H9 (cell line): ENCODE data around the gene OR2F1. TPM values are rescaled to one million over a fixed set of nuclear protein-coding genes. Genes with fewer than 3 reads are reported as not detected.

Experiments used
- DNase-seq: peaks from one replicate; pipeline ENCODE4 v3.0.0-alpha.2; 2017
- H2AFZ ChIP-seq: one replicate; pipeline ENCODE4 v1.6.1; 2013; ENCODE audit warnings: mild to moderate bottlenecking, low read length, control low read depth, moderate library complexity
- H2AK5ac ChIP-seq: 2 replicates; pipeline ENCODE4 v1.6.1; 2013; ENCODE audit warnings: low read length, control low read depth, mixed read lengths; ENCODE audit not compliant: insufficient read length
- H2BK120ac ChIP-seq: one replicate; pipeline ENCODE4 v1.6.1; 2013; ENCODE audit warnings: low read depth, mild to moderate bottlenecking, low read length, control low read depth, inconsistent platforms; ENCODE audit not compliant: poor library complexity, severe bottlenecking
- H2BK12ac ChIP-seq: 2 replicates; pipeline ENCODE4 v1.6.1; 2013; ENCODE audit warnings: low read length, control low read depth, mixed read lengths, low read depth; ENCODE audit not compliant: insufficient read length
- H2BK15ac ChIP-seq: 2 replicates; pipeline ENCODE4 v1.6.1; 2013; ENCODE audit warnings: low read depth, low read length, control low read depth
- H2BK20ac ChIP-seq: one replicate; pipeline ENCODE4 v1.6.1; 2013; ENCODE audit warnings: low read depth, mild to moderate bottlenecking, low read length, control low read depth, inconsistent platforms; ENCODE audit not compliant: poor library complexity, severe bottlenecking
- H2BK5ac ChIP-seq: 2 replicates; pipeline ENCODE4 v1.6.1; 2013; ENCODE audit warnings: low read length, control low read depth, mixed read lengths; ENCODE audit not compliant: insufficient read length
- H3K14ac ChIP-seq: 2 replicates; pipeline ENCODE4 v1.6.1; 2013; ENCODE audit warnings: low read length, control low read depth; ENCODE audit not compliant: insufficient read depth
- H3K18ac ChIP-seq: 2 replicates; pipeline ENCODE4 v1.6.1; 2013; ENCODE audit warnings: low read depth, mild to moderate bottlenecking, mixed read lengths, low read length, control low read depth; ENCODE audit not compliant: insufficient read length
- H3K23ac ChIP-seq: 2 replicates; pipeline ENCODE4 v1.6.1; 2013; ENCODE audit warnings: low read length, control low read depth, mixed read lengths, low read depth; ENCODE audit not compliant: insufficient read length
- H3K23me2 ChIP-seq: 2 replicates; pipeline ENCODE4 v1.6.1; 2013; ENCODE audit warnings: low read depth, mild to moderate bottlenecking, mixed read lengths, low read length, control low read depth; ENCODE audit not compliant: insufficient read length, poor library complexity, severe bottlenecking
- H3K27ac ChIP-seq: 2 replicates; pipeline ENCODE4 v1.5.1; 2013; ENCODE audit warnings: low read length, control low read depth, mixed read lengths, low read depth; ENCODE audit not compliant: insufficient read length
- H3K27me3 ChIP-seq: 2 replicates; pipeline ENCODE4 v1.6.1; 2013; ENCODE audit warnings: low read length, control low read depth, inconsistent platforms; ENCODE audit not compliant: insufficient read depth
- H3K4ac ChIP-seq: 2 replicates; pipeline ENCODE4 v1.6.1; 2013; ENCODE audit warnings: low read depth, mild to moderate bottlenecking, control low read depth, inconsistent platforms, low read length, moderate library complexity
- H3K4me1 ChIP-seq: 2 replicates; pipeline ENCODE4 v1.6.1; 2013; ENCODE audit warnings: low read length, control low read depth, inconsistent platforms; ENCODE audit not compliant: insufficient read depth
- H3K4me2 ChIP-seq: 2 replicates; pipeline ENCODE4 v1.6.1; 2013; ENCODE audit warnings: low read length, control low read depth, mixed read lengths; ENCODE audit not compliant: insufficient read length, insufficient read depth
- H3K56ac ChIP-seq: 2 replicates; pipeline ENCODE4 v1.6.1; 2013; ENCODE audit warnings: low read depth, mild to moderate bottlenecking, mixed read lengths, low read length, control low read depth; ENCODE audit not compliant: insufficient read length
- H3K79me1 ChIP-seq: 2 replicates; pipeline ENCODE4 v1.6.1; 2013; ENCODE audit warnings: low read depth, mild to moderate bottlenecking, moderate library complexity, low read length, control low read depth, inconsistent platforms; ENCODE audit not compliant: insufficient read depth, poor library complexity, severe bottlenecking
- H3K79me2 ChIP-seq: 2 replicates; pipeline ENCODE4 v1.6.1; 2013; ENCODE audit warnings: low read length, control low read depth, inconsistent platforms; ENCODE audit not compliant: insufficient read depth
- H3K9ac ChIP-seq: 2 replicates; pipeline ENCODE4 v1.6.1; 2013; ENCODE audit warnings: low read length, control low read depth, mixed read lengths; ENCODE audit not compliant: insufficient read length; ENCODE audit errors: extremely low read depth
- H3K9me3 ChIP-seq: one replicate; pipeline ENCODE4 v1.6.1; 2013; ENCODE audit warnings: low read depth, low read length, inconsistent platforms; ENCODE audit not compliant: control insufficient read depth
- H3T11ph ChIP-seq: one replicate; pipeline ENCODE4 v1.6.1; 2013; ENCODE audit warnings: mild to moderate bottlenecking, low read length, control low read depth, inconsistent platforms
- H4K20me1 ChIP-seq: one replicate; pipeline ENCODE4 v1.6.1; 2013; ENCODE audit not compliant: control insufficient read depth, insufficient read length, insufficient read depth
- H4K5ac ChIP-seq: 2 replicates; pipeline ENCODE4 v1.6.1; 2013; ENCODE audit warnings: low read depth, mild to moderate bottlenecking, mixed read lengths, low read length, control low read depth; ENCODE audit not compliant: insufficient read length
- H4K8ac ChIP-seq: replicated peaks from 2 replicates; pipeline ENCODE4 v1.6.1; 2013; ENCODE audit warnings: low read length, control low read depth, mixed read lengths, low read depth; ENCODE audit not compliant: insufficient read length
- H4K91ac ChIP-seq: 2 replicates; pipeline ENCODE4 v1.6.1; 2013; ENCODE audit warnings: low read depth, mild to moderate bottlenecking, moderate library complexity, mixed read lengths, low read length, control low read depth; ENCODE audit not compliant: insufficient read length
- H3K27ac Mint-ChIP-seq, 3 experiments: 2 replicates in 2 of 3; 3 replicates in 1 of 3; pipeline ENCODE4 v1.8.0; 2020 to 2021; ENCODE audit warnings: mixed read lengths in 3 of 3, mild to moderate bottlenecking in 1 of 3, moderate library complexity in 1 of 3
- H3K27me3 Mint-ChIP-seq: 2 replicates; pipeline ENCODE4 v1.8.0; 2021; ENCODE audit warnings: low read depth, mild to moderate bottlenecking, moderate library complexity, mixed read lengths
- H3K36me3 Mint-ChIP-seq, 3 experiments: 2 replicates in 2 of 3; 3 replicates in 1 of 3; pipeline ENCODE4 v1.8.0; 2020 to 2021; ENCODE audit warnings: low read depth in 3 of 3, mixed read lengths in 3 of 3; ENCODE audit not compliant: insufficient read depth in 1 of 3
- H3K4me1 Mint-ChIP-seq, 2 experiments: 2 replicates each; pipeline ENCODE4 v1.8.0; 2020; ENCODE audit warnings: mixed read lengths in 2 of 2
- H3K4me3 Mint-ChIP-seq, 2 experiments: 2 replicates in 1 of 2; 3 replicates in 1 of 2; pipeline ENCODE4 v1.8.0; 2020 to 2021; ENCODE audit warnings: mild to moderate bottlenecking in 2 of 2, mixed read lengths in 2 of 2, moderate library complexity in 1 of 2
- H3K9me3 Mint-ChIP-seq, 2 experiments: 2 replicates in 1 of 2; 3 replicates in 1 of 2; pipeline ENCODE4 v1.8.0; 2020; ENCODE audit warnings: mild to moderate bottlenecking in 2 of 2, mixed read lengths in 2 of 2, moderate library complexity in 1 of 2
- CTCF ChIP-seq: fragments of 200-600 bp; sonication (generic); conservative IDR thresholded peaks from 3 replicates; pipeline ENCODE4 v1.8.0; 2021; ENCODE audit warnings: antibody characterized with exemption, mild to moderate bottlenecking
- WGBS: extraction: QIAGEN DNeasy Blood & Tissue Kit; methylation state at CpG from one replicate; pipeline ENCODE4 v1.1.7; 2013; ENCODE audit warnings: missing lambda C conversion rate, low lambda C conversion rate, mixed read lengths; ENCODE audit not compliant: insufficient read length; ENCODE audit errors: extremely low coverage; 5-methylcytosine and 5-hydroxymethylcytosine counted together
- total RNA-seq: library from RNA; stranded (reverse); gene quantifications from 2 replicates; pipeline ENCODE4 v1.2.1, GENCODE V29; 2021

The OR2F1 gene
- total RNA-seq, 1 experiment from 2014 or later: not detected

GRCh38 chr7:143910473-143911248 lies 44.0 kb upstream of the OR2F1 start:
- H3K56ac ChIP-seq: no peak overlapping the region
- no peak overlapping the region for H2AK5ac ChIP-seq
- no peak for DNase-seq
- H3T11ph ChIP-seq: no peak overlapping the region
- Mint-ChIP-seq H3K9me3 (no peaks in the 10 kb centered on the region), H3K4me3 (no peak overlapping the region), H3K27ac (no peak overlapping the region), H3K27me3 (peaks cover 3% of the 10 kb centered on the region; the same call in 1 of the 2 replicates), H3K4me1 (peaks cover 18% of the 10 kb centered on the region in 2 experiments), H3K36me3 (no peaks in the 10 kb centered on the region)
- H3K4me1 ChIP-seq: peaks cover 3% of the 10 kb centered on the region; the same call in 1 of the 2 replicates
- H3K4me2 ChIP-seq: no peak overlapping the region
- no peak overlapping the region for H2BK5ac ChIP-seq
- TF ChIP-seq CTCF: no peak
- WGBS: no CpG with 5 or more reads among the region's 3 CpGs
- H3K14ac ChIP-seq: no peak overlapping the region
- no peaks in the 10 kb centered on the region for H3K79me2 ChIP-seq
- no peak overlapping the region for H2BK12ac ChIP-seq
- no peaks in the 10 kb centered on the region for H3K27me3 ChIP-seq
- no peak overlapping the region for H4K91ac ChIP-seq
- H3K18ac ChIP-seq: no peak overlapping the region
- H3K79me1 ChIP-seq: no peaks in the 10 kb centered on the region
- H4K8ac ChIP-seq: no peak overlapping the region
- no peak overlapping the region for H2BK20ac ChIP-seq
- no peak overlapping the region for H3K27ac ChIP-seq
- H2BK120ac ChIP-seq: no peak overlapping the region
- no peak overlapping the region for H3K4ac ChIP-seq
- no peaks in the 10 kb centered on the region for H3K23me2 ChIP-seq
- no peak overlapping the region for H3K23ac ChIP-seq
- H4K5ac ChIP-seq: no peak overlapping the region
- H3K9ac ChIP-seq: no peak overlapping the region
- no peak overlapping the region for H2AFZ ChIP-seq
- H2BK15ac ChIP-seq: no peak overlapping the region
- H4K20me1 ChIP-seq: no peaks in the 10 kb centered on the region
- no peaks in the 10 kb centered on the region for H3K9me3 ChIP-seq
